ENCODE measurements around the gene CLIC4. TPM values are rescaled to one million over a fixed set of nuclear protein-coding genes. Genes with fewer than 3 reads are reported as not detected.
"Not testable (repeated sequence)": the region's sequence is repeated elsewhere in the genome, so short reads cannot be mapped to it uniquely, and the experiment has no call there.

CLIC4 gene
- total and polyA plus RNA-seq, 9 of the 15 experiments (the other 6 are each of a cell fraction or from before 2014, with no cell fraction given), result 16.0 to 67.5 (median 38.4) TPM

- FAIRE-seq; H3K27ac ChIP-seq (ENCODE audit: extremely low read depth, low read depth, low read length); in situ Hi-C loops (cut with MboI); H2AFZ ChIP-seq (ENCODE audit: low read depth, low read length); H3K36me3 ChIP-seq (ENCODE audit: control insufficient read depth, insufficient read depth, low read length); H3K27me3 ChIP-seq (ENCODE audit: control insufficient read depth in 2 of 2, insufficient read depth in 2 of 2, low read length in 2 of 2); CTCF ChIA-PET (ENCODE audit: low intra/inter-chr PET ratio); H3K9me3 ChIP-seq (replicated peaks; ENCODE audit: control insufficient read depth, insufficient read depth, low read depth, low read length); H4K20me1 ChIP-seq (replicated peaks; ENCODE audit: control insufficient read depth, insufficient read depth, low read length); H3K4me2 ChIP-seq (ENCODE audit: insufficient read depth, low read length); ATAC-seq; BruUV-seq (replicated peaks); H3K4me3 ChIP-seq; H3K4me1 ChIP-seq (replicated peaks in 1 of 2; ENCODE audit: control insufficient read depth in 2 of 2, insufficient read depth in 2 of 2, low read length in 2 of 2); DNase-seq (ENCODE audit: extremely low read depth in 1 of 4, low spot score in 3 of 4); H3K9me1 ChIP-seq (ENCODE audit: control insufficient read depth, insufficient read depth, low read length); intact Hi-C loops (cut with micrococcal nuclease); H3K9ac ChIP-seq (ENCODE audit: insufficient read depth in 1 of 2, low read depth in 2 of 2, low read length in 2 of 2): not testable (repeated sequence)
- POLR2A ChIA-PET, result interaction anchor here (1.5 kb wide), 1 partner anchor 12 kb away, joined by 3 read pairs; no protein-coding TSS in a partner anchor
- H3K79me2 ChIP-seq (ENCODE audit: control insufficient read depth, insufficient read depth, low read length), result peaks cover 37% of the 10 kb centered on the region
- 88% methylated on average over 8 of the region's 8 CpGs for WGBS (ENCODE audit: insufficient coverage, low coverage, missing lambda C conversion rate)
Measured at GRCh38 chr1:24780626-24781025, 35.4 kb downstream of the CLIC4 start.

DNA sequence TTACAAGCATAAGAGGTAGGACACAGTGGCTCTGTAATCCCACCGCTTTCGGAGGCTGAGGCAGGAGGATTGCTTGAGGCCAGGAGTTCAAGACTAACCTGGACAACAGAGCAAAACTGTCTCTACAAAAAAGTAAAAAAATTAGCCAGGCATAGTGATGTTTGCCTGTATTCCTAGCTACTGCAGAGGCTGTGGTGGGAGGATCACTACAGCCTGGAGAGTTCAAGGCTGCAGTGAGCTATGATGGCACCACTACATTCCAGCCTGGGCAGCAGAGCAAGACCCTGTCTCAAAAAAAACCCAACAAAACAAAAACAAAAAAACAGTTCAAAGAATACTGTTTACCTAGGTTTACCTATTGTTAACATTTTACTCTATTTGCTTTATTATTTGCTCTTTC, 37.4 kb downstream of the CLIC4 start:
- intact Hi-C loops (cut with micrococcal nuclease) (no loop called here), in situ Hi-C loops (cut with MboI) (no loop called here)
- H3K4me3 ChIP-seq, result no peak overlapping the region
- DNase-seq (ENCODE audit: extremely low read depth in 1 of 4, low spot score in 3 of 4), result no peak
- no peak overlapping the region for H2AFZ ChIP-seq (ENCODE audit: low read depth, low read length)
- no peak overlapping the region for H3K27ac ChIP-seq (ENCODE audit: extremely low read depth, low read depth, low read length)
- FAIRE-seq, result no peak
- CTCF ChIA-PET (ENCODE audit: low intra/inter-chr PET ratio), result no interaction called here
- POLR2A ChIA-PET, result interaction anchor here (1.0 kb wide), 1 partner anchor 12 kb away, joined by 4 read pairs; no protein-coding TSS in a partner anchor
- no peaks in the 10 kb centered on the region for H4K20me1 ChIP-seq (replicated peaks; ENCODE audit: control insufficient read depth, insufficient read depth, low read length)
- no peaks in the 10 kb centered on the region for H3K9me3 ChIP-seq (replicated peaks; ENCODE audit: control insufficient read depth, insufficient read depth, low read depth, low read length)
- no peak overlapping the region for H3K4me2 ChIP-seq (ENCODE audit: insufficient read depth, low read length)
- H3K9me1 ChIP-seq (ENCODE audit: control insufficient read depth, insufficient read depth, low read length), result peaks cover 4% of the 10 kb centered on the region
- H3K27me3 ChIP-seq (ENCODE audit: control insufficient read depth in 2 of 2, insufficient read depth in 2 of 2, low read length in 2 of 2), result no peaks in the 10 kb centered on the region
- no peaks in the 10 kb centered on the region for H3K4me1 ChIP-seq (replicated peaks in 1 of 2; ENCODE audit: control insufficient read depth in 2 of 2, insufficient read depth in 2 of 2, low read length in 2 of 2)
- H3K36me3 ChIP-seq (ENCODE audit: control insufficient read depth, insufficient read depth, low read length), result no peaks in the 10 kb centered on the region
- TF ChIP-seq STAG1 (CRISPR knock-in tag; IDR thresholded peaks at IDR 0.05; ENCODE audit: borderline replicate concordance) (no peak), ZNF121 (CRISPR knock-in tag; conservative IDR thresholded peaks at IDR 0.05) (peak; percentile 44; the same call in 1 of the 2 replicates), RBM25 (IDR thresholded peaks at IDR 0.05; ENCODE audit: low read depth, low read length, severe bottlenecking) (peak; percentile 4)
- no peak overlapping the region for H3K9ac ChIP-seq (ENCODE audit: insufficient read depth in 1 of 2, low read depth in 2 of 2, low read length in 2 of 2)
- WGBS (ENCODE audit: insufficient coverage, low coverage, missing lambda C conversion rate), result 98% methylated on average over 2 of the region's 2 CpGs
- BruUV-seq (replicated peaks), result no TSS peak
- ATAC-seq, result no peak
- peaks cover 28% of the 10 kb centered on the region; the same call in 2 of the 3 replicates for H3K79me2 ChIP-seq (ENCODE audit: control insufficient read depth, insufficient read depth, low read length)

Measured in K562 (cell line).